ENCODE data around the gene UROC1.

DNA sequence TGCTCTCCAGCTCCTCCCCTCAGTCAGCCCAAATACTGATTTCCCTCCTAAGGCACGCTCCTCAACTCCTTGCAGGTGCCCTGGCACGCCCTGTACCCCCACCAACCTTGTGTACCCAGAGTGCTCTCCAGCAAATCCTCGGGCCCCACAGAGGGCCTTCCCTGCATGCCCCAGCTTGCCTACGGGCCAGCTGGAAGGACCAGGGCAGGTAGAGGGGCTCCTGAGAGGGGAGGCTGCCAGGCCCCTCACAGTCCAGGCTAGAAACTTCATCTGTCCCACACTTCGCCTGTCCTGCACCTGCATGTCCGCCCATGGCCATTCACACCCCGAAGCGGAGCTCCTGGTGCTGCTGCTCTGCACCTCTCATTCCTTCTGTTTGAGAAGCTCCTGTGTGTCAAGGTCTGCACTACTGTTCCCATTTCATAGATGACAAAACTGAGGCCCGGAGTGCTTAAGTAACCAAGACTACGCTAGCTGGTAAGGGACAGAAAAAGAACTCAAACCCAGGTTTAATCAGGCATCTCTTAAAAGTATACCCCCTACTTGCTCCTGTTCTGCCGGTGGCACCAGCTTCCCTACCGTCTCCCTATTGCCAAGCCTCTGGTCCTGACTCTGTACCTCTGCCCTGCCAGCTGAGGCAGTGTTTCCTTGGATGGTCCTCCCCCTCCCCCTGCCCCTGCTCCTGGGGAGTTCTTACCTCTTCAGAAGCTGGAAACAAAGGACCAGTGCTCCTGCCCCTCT lies 77.4 kb downstream of the UROC1 start:
- TF ChIP-seq, protein P1, sequence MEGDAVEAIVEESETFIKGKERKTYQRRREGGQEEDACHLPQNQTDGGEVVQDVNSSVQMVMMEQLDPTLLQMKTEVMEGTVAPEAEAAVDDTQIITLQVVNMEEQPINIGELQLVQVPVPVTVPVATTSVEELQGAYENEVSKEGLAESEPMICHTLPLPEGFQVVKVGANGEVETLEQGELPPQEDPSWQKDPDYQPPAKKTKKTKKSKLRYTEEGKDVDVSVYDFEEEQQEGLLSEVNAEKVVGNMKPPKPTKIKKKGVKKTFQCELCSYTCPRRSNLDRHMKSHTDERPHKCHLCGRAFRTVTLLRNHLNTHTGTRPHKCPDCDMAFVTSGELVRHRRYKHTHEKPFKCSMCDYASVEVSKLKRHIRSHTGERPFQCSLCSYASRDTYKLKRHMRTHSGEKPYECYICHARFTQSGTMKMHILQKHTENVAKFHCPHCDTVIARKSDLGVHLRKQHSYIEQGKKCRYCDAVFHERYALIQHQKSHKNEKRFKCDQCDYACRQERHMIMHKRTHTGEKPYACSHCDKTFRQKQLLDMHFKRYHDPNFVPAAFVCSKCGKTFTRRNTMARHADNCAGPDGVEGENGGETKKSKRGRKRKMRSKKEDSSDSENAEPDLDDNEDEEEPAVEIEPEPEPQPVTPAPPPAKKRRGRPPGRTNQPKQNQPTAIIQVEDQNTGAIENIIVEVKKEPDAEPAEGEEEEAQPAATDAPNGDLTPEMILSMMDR (IDR thresholded peaks at IDR 0.05; ENCODE audit: low read length), result no peak
- TF ChIP-seq EZH2 (optimal IDR thresholded peaks at IDR 0.05; ENCODE audit: low read depth, low read length), result no peak
